Neutrophil (primary cell): ENCODE results near the gene MLX.

Experiments
- H3K27ac ChIP-seq: fragments of 200-600 bp; sonication (generic); 2 replicates; pipeline ENCODE4 v1.5.1; 2016; ENCODE audit warnings: mild to moderate bottlenecking, moderate library complexity
- H3K27me3 ChIP-seq: fragments of 200-600 bp; sonication (generic); 2 replicates; pipeline ENCODE4 v1.6.0; 2016; ENCODE audit warnings: mild to moderate bottlenecking
- H3K36me3 ChIP-seq: fragments of 200-600 bp; sonication (generic); 2 replicates; pipeline ENCODE4 v1.5.1; 2017
- H3K4me1 ChIP-seq, 2 experiments: fragments of 200-600 bp in 1 of 2; sonication (generic) in 1 of 2; 1 replicate in 1 of 2; 2 replicates in 1 of 2; pipeline versions ENCODE4 v1.5.1 to v1.6.1; 2013 to 2016; ENCODE audit warnings: low read depth in 1 of 2, low read length in 1 of 2, mild to moderate bottlenecking in 1 of 2, moderate library complexity in 1 of 2; ENCODE audit not compliant: control insufficient read depth in 1 of 2, insufficient read depth in 1 of 2
- H3K4me3 ChIP-seq, 2 experiments: fragments of 200-600 bp in 1 of 2; sonication (generic) in 1 of 2; 1 replicate in 1 of 2; 2 replicates in 1 of 2; pipeline ENCODE4 v1.5.1; 2013 to 2016; ENCODE audit warnings: low read depth in 1 of 2, low read length in 1 of 2, mild to moderate bottlenecking in 1 of 2, moderate library complexity in 1 of 2
- H3K9me3 ChIP-seq: fragments of 200-600 bp; sonication (generic); 2 replicates; pipeline ENCODE4 v1.5.1; 2016
- CTCF ChIP-seq: fragments of 200-600 bp; sonication (generic); IDR thresholded peaks from 2 replicates; pipeline ENCODE4 v1.5.1; 2016; ENCODE audit warnings: antibody characterized with exemption

The MLX gene

GRCh38 chr17:42564815-42565522 is 1.9 kb upstream of the MLX start:
- peak overlapping the region; percentile 6 for H3K27ac ChIP-seq
- H3K36me3 ChIP-seq: peaks cover 46% of the 10 kb centered on the region
- TF ChIP-seq CTCF: no peak
- peaks cover 54 to 58% of the 10 kb centered on the region in 2 experiments for H3K4me1 ChIP-seq
- H3K9me3 ChIP-seq: no peaks in the 10 kb centered on the region
- no peaks in the 10 kb centered on the region for H3K27me3 ChIP-seq
- H3K4me3 ChIP-seq: no peak overlapping the region

DNA sequence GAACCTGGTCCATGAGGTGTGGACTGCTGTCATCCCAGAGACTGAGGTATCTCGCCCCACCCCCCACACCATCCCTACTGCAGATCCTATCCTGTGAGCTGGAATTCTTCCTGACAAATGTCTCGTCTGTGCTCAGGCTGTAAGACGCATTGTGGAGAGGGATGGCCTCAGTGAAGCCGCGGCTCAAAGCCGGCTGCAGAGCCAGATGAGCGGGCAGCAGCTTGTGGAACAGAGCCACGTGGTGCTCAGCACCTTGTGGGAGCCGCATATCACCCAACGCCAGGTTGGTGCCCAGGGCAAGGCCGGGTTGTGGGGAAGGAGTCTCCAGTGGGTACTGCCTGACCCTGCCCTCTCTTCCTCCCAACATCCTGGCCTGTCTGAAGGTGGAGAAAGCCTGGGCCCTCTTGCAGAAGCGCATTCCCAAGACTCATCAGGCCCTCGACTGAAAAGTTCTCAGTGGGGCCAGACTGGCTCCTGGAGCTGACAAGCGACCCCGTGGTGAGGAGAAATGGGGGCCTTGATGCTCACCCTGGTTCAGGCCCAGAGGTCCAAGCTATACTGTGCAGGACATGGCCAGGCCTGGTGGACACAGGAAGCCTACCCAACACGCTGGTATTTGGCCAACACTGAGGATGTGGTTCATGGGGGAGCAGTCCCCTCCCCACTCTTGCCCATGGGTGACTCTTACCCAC is 1.2 kb upstream of the MLX start:
- peaks cover 54 to 58% of the 10 kb centered on the region in 2 experiments for H3K4me1 ChIP-seq
- H3K27me3 ChIP-seq: no peaks in the 10 kb centered on the region
- peak overlapping the region; percentile 97 for H3K27ac ChIP-seq
- H3K36me3 ChIP-seq: peaks cover 53% of the 10 kb centered on the region
- no peak for TF ChIP-seq CTCF
- peak overlapping the region in 1 of 2 experiments; percentile 95 for H3K4me3 ChIP-seq
- no peaks in the 10 kb centered on the region for H3K9me3 ChIP-seq

- Histone ChIP-seq H3K4me3 (peak overlapping the region; percentile 83 to 95), H3K27me3 (no peaks in the 10 kb centered on the region), H3K36me3 (peaks cover 60% of the 10 kb centered on the region), H3K4me1 (peaks cover 52 to 58% of the 10 kb centered on the region in 2 experiments), H3K9me3 (no peaks in the 10 kb centered on the region), H3K27ac (peak overlapping the region; percentile 97)
- TF ChIP-seq CTCF: no peak
Observed at GRCh38 chr17:42566215-42566882, 551 bp upstream of the MLX start.

DNA sequence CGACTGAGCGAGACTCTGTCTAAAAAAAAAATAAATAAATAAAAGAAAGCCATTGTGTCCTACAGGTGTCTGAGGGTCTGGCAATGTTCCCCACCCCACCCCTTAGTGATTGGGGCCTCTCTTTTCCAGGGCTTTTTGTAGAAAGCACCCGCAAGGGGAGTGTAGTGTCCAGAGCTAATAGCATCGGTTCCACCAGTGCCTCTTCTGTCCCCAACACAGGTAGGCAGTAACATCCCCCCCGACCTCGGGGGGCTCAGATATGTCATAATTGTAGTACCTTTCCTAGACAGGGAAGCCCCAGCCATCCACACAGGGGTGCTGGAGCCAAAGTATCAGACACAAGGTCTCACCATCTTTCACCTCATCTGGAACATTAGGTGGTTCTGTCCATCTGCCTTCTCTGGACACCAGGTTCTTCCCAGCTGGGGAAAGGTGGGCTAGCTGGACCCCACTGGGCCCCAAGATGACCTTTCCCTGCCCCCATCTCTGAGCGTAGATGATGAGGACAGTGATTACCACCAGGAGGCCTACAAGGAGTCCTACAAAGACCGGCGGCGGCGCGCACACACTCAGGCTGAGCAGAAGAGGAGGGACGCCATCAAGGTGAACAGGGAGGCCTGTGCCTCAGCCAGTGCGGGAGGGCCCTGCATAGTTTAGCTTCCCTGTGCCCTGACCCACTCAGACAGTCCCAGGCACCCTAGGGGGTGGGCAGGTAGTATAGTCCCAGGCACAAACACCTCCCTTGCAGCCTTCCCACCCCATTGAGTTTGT is 1.6 kb downstream of the MLX start:
- peak overlapping the region; percentile 97 for H3K27ac ChIP-seq
- no peaks in the 10 kb centered on the region for H3K9me3 ChIP-seq
- H3K4me1 ChIP-seq: peaks cover 43 to 48% of the 10 kb centered on the region in 2 experiments
- H3K36me3 ChIP-seq: peaks cover 81% of the 10 kb centered on the region
- peak overlapping the region in 1 of 2 experiments; percentile 95 for H3K4me3 ChIP-seq
- no peak for TF ChIP-seq CTCF
- no peaks in the 10 kb centered on the region for H3K27me3 ChIP-seq
